Measurements from ENCODE around the gene CELSR2.
"Not testable (repeated sequence)": the region's sequence is repeated elsewhere in the genome, so short reads cannot be mapped to it uniquely, and the experiment has no call there.

CELSR2 gene, protein sequence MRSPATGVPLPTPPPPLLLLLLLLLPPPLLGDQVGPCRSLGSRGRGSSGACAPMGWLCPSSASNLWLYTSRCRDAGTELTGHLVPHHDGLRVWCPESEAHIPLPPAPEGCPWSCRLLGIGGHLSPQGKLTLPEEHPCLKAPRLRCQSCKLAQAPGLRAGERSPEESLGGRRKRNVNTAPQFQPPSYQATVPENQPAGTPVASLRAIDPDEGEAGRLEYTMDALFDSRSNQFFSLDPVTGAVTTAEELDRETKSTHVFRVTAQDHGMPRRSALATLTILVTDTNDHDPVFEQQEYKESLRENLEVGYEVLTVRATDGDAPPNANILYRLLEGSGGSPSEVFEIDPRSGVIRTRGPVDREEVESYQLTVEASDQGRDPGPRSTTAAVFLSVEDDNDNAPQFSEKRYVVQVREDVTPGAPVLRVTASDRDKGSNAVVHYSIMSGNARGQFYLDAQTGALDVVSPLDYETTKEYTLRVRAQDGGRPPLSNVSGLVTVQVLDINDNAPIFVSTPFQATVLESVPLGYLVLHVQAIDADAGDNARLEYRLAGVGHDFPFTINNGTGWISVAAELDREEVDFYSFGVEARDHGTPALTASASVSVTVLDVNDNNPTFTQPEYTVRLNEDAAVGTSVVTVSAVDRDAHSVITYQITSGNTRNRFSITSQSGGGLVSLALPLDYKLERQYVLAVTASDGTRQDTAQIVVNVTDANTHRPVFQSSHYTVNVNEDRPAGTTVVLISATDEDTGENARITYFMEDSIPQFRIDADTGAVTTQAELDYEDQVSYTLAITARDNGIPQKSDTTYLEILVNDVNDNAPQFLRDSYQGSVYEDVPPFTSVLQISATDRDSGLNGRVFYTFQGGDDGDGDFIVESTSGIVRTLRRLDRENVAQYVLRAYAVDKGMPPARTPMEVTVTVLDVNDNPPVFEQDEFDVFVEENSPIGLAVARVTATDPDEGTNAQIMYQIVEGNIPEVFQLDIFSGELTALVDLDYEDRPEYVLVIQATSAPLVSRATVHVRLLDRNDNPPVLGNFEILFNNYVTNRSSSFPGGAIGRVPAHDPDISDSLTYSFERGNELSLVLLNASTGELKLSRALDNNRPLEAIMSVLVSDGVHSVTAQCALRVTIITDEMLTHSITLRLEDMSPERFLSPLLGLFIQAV (N-terminal part only)

DNA sequence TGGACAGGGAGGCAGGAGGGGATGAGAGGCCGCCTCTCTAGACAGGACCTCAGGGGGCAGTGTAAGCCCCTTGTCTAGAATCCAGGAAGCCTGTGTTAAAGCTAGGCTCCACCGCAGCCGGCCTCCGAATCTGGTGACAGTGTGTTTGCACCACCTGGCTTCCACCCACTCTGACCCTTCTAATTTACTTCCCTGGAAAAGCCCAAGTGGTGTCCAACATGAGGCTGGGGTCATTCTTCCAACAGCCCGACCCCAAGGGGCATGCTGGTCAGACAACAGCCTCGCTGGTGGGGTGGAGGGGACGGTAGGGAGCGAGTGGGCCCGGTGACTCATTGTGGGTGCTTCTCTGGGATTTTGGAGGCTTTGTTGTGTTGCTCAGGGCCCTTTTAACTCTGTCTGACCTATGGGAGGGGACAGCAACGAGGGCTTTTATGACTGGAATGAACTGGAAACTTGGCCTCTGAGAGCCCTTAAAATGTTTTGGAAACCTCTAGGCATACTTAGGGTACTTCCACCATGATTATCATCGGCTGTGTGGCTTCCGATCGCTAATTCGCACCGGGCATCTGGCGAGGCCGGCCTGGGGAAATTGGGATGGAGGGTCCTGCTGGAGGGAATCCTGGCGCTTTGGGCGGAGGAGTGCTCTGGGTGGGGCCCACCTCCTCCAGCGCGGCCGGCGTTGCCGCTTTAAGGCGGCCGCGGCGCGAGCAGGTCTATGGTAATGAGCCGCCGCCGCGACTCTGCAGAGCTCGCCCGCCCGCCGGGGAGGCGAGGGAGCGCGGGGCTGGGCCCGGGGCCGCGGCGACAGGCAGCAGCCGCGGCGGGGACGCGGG is at the start of gene CELSR2:
Gene CELSR2, plus strand, starts transcription at position 743 of the 833 bp plus-strand sequence. CDS start 541 bp downstream, outside the sequence.
- peak; percentile 35 for DNase-seq

DNA sequence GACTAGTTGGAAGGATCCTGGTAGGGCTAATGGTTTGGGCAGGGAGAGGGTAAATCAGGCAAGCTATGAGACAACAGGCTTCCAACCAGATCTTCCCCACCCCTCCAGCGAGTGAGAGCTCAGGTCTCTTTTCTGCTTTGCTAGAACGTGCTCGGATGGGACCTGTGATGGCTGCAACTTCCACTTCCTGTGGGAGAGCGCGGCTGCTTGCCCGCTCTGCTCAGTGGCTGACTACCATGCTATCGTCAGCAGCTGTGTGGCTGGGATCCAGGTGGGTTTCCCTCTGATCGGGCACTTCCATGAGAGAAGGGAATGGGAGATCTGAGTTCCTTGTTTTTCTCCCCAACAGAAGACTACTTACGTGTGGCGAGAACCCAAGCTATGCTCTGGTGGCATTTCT is 49.6 kb upstream of the CELSR2 start:
- no peak for DNase-seq

DNA sequence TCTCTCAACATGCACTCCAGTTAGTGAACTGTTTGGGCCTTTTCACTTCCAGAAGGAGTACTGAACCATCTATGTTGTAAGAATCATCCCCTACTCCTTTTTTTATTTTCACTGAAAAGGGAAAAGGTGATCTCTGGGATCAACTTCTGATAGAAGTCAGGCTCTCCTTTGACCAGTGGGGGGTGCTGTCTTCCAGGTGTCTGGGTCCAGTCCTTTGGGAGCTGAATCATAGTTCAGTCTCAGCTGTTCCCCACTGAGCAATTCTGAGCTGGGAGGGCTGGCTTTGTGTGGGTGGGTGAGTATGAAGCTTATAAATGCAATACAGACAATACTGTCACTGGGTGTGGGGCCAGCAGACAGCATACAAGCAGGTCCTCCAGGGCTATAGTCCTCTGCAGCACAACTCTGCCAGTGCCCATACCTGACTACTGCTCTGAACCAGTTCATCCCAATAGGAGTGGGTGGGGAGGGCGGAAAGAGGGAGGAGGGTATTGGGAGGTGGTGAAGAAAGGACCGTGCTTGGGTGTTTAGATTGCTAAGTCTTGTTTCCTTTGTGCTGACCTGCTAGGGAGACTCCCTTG is 48.1 kb upstream of the CELSR2 start:
- DNase-seq, result no peak

DNA sequence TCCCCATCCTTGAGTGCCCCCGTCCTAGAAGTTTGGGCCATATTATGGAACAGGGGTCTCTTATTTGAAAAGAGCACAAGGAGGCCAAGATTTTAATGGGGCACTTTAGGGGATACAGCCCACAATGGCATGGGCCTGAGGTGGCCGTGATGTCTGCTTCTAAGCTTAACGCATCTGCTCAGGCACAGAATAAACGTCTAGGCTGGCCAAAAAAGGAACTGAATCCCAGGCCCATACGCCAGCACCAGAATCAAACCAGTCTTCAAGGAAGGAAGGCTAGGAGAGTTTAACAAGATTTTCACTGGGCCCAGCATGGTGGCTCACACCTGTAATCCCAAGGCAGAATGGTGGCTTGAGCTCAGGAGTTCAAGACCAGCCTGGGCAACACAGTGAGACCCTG is 44.9 kb upstream of the CELSR2 start:
- no peak for DNase-seq

DNA sequence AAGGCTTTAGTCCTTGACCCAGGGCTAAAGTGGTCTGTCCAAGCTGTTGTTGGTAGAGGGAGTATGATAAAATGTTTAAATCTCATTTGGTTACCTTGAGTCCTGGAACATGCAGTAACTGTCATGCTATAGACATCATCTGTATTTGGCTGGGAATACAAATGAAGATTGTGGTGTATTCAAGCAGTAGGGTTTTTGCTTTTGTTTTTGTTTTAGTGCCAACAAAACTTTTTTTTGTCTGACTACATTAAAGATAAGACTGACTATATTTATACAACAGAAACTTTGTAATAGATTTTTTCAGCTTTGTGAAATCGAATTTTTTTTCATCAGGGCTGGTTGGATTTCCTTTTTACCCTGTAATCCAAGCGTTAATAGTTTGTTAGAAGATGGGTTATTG is 43.0 kb upstream of the CELSR2 start:
- no peak for DNase-seq

DNA sequence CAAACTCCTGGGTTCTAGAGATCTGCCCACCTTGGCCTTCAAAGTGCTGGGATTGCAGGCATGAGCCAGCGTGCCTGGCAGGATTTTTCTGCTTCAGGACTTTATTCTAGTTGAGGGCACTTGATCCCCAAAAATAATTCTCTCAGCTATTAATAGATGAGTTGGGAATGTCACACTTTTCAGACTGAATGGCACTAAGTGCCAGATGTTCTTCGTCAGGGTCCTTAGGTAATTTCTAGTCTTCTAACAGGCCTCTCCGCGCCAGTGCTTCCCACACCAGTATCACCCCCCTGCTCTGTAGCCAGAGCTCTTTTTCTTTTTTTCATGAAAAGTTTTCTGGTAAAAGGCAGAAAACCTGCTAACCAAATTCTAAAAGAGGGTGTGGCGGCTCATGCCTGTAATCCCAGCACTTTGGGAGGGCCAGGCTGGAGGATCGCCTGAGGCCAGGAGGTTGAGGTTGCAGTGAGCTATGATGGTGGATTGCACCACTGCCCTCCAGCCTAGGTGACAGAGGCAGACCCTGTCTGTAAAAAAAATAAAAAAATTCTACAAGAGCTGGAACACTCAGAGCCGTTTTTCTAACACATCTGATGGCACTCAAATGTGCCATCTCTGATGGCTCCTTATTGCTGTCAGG is 41.8 kb upstream of the CELSR2 start:
- DNase-seq, result no peak

DNA sequence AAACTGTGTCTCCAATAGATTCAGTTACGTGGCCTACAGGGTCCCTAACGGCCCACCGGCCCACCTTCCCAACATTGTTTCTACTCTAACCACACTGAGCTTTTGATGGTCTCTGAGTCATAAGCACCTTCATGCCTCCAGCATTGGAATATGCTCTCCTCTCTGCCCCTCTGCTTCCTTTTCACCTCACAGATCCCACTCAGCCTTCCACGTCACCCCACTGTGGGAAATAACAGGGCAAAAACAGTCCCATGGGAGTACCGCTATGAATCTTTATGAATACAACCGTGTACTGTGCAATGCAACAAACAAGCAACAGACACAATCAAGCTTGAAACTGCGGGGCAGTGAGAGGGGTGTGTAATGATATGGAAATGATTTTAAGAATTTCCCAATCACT is 40.9 kb upstream of the CELSR2 start:
- DNase-seq, result no peak

DNA sequence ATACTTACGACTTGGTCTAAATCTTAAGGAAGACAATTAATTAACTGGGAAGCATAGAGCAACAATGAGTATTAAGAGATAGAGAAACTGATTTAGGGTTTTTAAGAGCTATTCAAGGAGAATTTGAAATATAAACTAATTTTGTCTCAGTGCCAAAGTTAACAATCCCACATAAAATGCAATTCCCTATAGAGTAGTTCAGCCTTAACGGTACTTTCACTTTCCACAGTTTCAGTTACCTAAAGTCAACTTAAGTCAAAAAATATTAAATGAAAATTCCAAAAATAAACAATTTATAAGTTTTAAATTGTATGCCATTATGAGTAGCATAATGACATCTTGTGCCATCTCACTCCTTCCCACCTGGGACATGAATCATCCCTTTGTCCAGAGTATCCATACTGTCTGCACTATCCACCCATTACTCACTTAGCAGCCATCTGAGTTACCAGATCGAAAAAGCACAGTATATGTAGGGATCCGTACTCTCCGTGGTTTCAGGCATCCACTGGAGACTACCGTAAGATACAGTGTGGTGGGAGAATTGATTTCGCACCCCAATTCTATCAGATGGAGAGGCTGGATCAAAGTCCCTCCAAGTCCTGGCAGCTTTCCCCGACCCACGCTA is 40.4 kb upstream of the CELSR2 start:
- DNase-seq, result peak; percentile 35

DNA sequence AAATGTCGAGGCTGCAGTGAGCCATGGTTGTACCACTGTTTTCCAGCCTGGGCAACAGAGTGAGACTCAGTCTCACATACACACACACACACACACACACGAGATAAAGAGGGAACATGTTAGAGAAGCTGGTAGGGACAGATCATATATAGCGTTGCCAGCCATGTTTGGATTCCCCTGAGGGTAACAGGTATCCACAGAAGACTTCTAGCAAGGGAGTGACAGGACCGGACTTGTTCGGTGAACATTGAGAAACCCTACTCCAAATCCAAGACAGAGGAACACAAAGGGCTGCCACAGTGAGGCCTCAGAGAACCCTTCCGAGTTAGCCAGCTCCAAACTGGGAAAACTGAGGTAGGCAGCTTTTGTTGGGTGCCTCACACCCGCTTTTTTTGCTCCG is 39.3 kb upstream of the CELSR2 start:
- no peak for DNase-seq

DNA sequence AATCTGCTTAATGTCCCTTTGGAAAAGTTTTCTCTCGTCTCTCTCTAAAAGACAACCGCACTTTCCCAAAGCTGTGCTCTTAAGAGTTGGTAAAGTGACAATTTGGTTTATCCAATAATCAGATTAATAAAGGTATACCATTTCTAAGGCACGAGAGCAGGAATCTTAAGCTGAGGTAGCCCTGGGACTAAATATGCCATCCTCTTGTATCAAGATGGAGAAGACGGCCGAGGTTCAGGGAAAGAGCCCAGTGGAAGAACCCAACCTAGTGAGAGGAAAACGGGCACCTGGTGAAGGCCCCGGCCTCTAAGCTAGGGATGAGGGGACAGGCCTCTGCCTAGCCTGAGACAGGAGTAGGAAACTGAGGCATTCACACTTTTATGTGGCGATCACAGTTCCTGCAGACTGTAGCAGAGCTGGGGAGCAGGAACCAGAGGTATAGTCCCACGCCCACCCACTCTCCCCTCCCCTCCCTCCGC is 36.0 kb upstream of the CELSR2 start:
- DNase-seq, result no peak

- DNase-seq, result peak; percentile 81
Observed at GRCh38 chr1:109213824-109214693, 35.3 kb upstream of the CELSR2 start, which contains the start of gene SARS1. SARS1 (plus strand) TSS chr1:109213918; CDS start chr1:109213993, 75 bp downstream.

GRCh38 chr1:109214695-109215623 is 34.4 kb upstream of the CELSR2 start:
- DNase-seq, result peak; percentile 52

DNA sequence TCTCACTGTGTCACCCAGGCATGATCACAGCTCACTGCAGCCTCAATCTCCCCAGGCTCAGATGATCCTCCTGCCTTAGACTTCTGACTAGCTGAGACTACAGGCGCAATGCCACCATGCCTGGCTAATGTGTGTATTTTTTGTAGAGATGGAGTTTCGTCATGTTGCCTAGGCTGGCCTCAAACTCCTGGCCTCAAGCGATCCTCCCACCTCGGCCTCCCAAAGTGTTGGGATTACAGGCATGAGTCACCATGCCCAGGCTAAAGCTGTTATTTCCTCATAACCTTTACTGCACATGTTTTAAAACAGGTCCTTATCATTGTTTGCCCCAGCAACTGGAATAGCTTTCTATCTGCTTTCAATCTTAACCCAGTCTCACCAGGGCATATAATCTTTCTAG is 32.7 kb upstream of the CELSR2 start:
- DNase-seq, result no peak

DNA sequence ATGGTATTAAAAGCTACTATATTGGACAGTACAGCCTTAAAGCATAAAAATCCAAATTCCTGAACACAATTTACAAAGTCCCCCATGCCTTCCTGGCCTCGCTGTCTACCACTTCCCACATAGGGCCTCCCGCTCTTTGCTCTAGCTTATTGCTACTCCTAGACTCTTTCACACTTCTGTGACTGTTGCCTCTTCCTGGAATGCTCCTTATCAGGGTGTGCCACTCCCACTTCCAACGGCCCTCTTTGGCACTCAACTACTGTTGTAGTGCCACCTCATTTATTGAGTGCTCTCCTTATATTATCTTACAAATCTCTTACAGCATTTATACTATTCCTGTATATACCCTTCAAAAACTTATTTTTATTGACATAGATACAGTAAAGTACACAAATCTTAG is 30.8 kb upstream of the CELSR2 start:
- DNase-seq, result no peak

GRCh38 chr1:109221201-109221600 is 28.1 kb upstream of the CELSR2 start:
- DNase-seq, result not testable (repeated sequence)

DNA sequence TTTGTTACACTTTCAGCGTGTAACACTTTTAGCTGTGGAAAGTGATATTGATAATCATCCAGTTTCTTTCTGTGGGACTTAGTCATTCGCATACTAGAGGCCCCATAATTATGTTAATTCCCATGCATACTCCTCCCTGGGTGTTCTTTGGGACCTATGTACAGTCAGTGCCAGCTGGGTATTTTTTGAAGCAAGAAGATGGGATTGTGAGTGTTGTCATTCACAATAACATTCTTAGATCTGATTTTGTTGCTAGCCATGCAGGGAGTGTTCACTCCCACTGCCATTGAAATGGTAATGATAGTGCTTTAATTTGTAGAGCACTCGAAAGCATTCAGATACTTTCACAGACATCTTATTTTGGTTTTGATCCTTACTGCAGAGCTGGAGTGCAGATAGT is 24.0 kb upstream of the CELSR2 start:
- no peak for DNase-seq

- no peak for DNase-seq
Observed at GRCh38 chr1:109225711-109226445, 23.5 kb upstream of the CELSR2 start.

DNA sequence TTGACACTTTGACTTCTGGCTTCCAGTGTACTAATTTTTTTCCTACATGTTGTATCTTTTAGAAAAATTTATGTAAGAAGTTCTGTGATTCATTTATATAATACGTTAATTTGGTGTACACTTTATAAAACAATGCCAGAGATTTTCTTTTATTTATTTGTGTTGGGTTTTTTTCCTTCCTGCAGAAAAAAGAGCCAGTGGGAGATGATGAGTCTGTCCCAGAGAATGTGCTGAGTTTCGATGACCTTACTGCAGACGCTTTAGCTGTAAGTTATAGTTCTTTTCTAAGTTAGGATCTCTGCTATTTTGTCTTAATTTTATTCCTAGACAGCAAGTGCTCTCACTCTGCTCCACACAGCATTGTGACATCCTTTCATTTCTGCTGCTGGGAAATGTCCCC is 21.2 kb upstream of the CELSR2 start:
- DNase-seq, result no peak
